Coronary artery (tissue), 2 donors: Measurements from ENCODE around the gene NDNF.

Experiments used
- DNase-seq: peaks from one replicate; pipeline ENCODE4 v3.0.0-alpha.2; 2017; ENCODE audit warnings: low spot score
- H3K27ac ChIP-seq, 2 donors: fragments of 200-600 bp; sonication (generic); one replicate each; pipeline ENCODE4 v1.5.1; 2016 to 2019
- H3K4me3 ChIP-seq: fragments of 200-600 bp; sonication (generic); 2 replicates; pipeline ENCODE4 v1.5.1; 2016; ENCODE audit warnings: mild to moderate bottlenecking, moderate library complexity
- TF ChIP-seq, protein P1 (sequence below): fragments of 200-600 bp; sonication (generic); IDR thresholded peaks from one replicate; pipeline ENCODE4 v1.5.1; 2019; ENCODE audit warnings: antibody characterized with exemption

The NDNF gene, protein sequence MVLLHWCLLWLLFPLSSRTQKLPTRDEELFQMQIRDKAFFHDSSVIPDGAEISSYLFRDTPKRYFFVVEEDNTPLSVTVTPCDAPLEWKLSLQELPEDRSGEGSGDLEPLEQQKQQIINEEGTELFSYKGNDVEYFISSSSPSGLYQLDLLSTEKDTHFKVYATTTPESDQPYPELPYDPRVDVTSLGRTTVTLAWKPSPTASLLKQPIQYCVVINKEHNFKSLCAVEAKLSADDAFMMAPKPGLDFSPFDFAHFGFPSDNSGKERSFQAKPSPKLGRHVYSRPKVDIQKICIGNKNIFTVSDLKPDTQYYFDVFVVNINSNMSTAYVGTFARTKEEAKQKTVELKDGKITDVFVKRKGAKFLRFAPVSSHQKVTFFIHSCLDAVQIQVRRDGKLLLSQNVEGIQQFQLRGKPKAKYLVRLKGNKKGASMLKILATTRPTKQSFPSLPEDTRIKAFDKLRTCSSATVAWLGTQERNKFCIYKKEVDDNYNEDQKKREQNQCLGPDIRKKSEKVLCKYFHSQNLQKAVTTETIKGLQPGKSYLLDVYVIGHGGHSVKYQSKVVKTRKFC

DNA sequence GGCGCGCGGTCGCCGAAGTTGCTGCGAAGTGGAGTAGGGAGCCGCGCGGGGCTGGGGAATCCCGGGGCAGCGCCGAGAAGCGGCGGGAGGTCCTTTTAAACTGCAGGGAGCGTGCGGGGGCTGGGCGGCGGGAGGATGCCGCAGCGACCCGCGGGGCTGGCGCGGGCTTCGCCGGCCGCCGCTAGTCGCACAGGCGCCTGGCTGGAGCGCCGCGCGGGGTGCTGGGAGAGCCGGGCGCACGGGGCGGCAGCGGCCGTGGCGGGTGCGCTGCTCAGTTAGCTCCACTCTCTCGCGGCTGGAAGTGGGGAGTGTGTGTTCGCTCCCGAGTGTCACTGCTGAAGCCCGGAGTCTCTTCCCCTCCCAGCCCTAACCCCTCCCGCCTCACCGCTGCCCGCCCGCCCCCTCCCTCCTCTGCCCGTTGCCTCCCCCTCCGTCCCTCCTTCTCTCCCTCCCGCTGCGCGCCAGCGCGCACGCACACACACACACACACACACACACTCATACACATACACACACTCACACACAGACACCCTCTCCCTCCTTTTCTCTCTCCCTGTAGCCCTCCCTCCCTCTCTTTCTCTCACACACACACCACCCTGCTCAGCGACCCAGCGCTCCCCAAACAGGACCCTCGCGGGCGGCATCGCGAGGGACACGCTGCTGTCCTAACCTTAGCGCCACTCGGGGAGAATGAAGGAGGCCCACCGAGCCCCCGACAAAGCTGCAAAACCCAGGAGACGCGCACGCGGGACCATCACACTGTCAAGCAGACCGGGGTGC, at the start of gene NDNF:
TSS of gene NDNF (minus strand) at position 312 of the 780 bp plus-strand sequence. CDS start 26,698 bp downstream, outside the sequence.
- DNase-seq: no peak
- Histone ChIP-seq H3K27ac (no peak within 1 kb of the TSS), H3K4me3 (peak within 1 kb of the TSS; percentile 84)
- TF ChIP-seq, protein P1, sequence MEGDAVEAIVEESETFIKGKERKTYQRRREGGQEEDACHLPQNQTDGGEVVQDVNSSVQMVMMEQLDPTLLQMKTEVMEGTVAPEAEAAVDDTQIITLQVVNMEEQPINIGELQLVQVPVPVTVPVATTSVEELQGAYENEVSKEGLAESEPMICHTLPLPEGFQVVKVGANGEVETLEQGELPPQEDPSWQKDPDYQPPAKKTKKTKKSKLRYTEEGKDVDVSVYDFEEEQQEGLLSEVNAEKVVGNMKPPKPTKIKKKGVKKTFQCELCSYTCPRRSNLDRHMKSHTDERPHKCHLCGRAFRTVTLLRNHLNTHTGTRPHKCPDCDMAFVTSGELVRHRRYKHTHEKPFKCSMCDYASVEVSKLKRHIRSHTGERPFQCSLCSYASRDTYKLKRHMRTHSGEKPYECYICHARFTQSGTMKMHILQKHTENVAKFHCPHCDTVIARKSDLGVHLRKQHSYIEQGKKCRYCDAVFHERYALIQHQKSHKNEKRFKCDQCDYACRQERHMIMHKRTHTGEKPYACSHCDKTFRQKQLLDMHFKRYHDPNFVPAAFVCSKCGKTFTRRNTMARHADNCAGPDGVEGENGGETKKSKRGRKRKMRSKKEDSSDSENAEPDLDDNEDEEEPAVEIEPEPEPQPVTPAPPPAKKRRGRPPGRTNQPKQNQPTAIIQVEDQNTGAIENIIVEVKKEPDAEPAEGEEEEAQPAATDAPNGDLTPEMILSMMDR: no peak

DNA sequence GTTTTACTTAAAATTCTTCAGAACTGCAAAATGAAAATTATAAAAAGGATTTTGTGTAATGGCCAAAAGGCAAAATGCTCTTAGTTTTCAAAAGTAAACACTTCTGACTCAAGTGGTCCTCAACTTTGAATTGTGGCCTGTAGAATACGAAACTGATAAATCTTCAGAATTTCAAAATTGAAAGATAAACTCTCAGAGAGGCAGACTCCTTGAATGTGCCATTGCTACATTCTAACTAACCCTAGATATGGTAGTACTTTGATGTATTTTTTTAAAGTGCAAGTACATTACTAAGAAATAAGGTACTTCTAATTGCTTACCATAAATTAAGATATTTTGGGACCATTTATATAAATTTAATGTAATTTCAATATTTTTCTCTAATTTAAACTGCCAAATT, 47.4 kb upstream of the NDNF start:
- TF ChIP-seq, protein P1: no peak

DNA sequence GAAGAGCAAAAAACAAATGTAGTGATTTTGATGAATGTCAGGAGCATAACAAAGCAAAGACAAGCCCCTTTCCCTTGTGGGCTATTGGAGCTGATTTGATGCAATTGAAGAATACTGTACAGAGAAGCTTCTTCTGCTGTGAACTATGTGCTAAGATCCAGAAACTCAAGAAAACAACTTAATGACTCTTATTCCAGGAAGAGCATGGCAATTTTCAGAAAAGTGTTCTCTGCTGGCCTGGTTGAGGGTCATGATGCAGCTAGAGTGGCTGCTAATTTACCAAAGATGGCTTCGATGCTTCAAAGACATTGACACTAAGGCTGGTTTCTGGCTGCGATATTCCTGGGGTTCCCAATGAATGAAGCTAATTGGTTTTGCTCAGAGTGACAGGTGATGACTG, 46.0 kb upstream of the NDNF start:
- DNase-seq: no peak
- TF ChIP-seq, protein P1: no peak
- Histone ChIP-seq H3K4me3 (no peak overlapping the region), H3K27ac (no peak overlapping the region)

More for the DNA sequence above, 47.4 kb upstream of the NDNF start:
- Histone ChIP-seq H3K27ac (no peak overlapping the region), H3K4me3 (no peak overlapping the region)
- no peak for DNase-seq

- no peak overlapping the region for H3K27ac ChIP-seq
- H3K4me3 ChIP-seq: no peak overlapping the region
- no peak for DNase-seq
- TF ChIP-seq, protein P1: no peak
Measured at GRCh38 chr4:121114756-121115155, 42.4 kb upstream of the NDNF start.

DNA sequence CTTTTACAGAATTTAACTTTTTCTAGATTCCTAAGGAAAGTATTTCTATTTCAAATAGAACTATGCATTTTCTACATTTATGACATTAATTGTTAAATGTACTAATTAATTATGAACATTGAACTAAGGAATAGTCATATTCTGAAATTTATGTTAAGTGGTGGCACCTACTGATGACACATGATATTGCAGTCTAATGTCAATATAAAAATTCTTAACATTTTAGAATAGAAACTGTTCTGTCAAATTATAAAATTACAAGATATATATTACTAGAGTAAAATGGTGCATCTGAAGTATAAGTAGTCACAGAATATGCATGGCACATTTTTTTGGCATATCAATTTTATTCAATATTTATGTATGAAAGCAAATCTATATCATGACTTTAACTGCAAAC, 40.2 kb upstream of the NDNF start:
- no peak for DNase-seq
- TF ChIP-seq, protein P1: peak; percentile 27
- H3K27ac ChIP-seq: no peak overlapping the region
- no peak overlapping the region for H3K4me3 ChIP-seq

DNA sequence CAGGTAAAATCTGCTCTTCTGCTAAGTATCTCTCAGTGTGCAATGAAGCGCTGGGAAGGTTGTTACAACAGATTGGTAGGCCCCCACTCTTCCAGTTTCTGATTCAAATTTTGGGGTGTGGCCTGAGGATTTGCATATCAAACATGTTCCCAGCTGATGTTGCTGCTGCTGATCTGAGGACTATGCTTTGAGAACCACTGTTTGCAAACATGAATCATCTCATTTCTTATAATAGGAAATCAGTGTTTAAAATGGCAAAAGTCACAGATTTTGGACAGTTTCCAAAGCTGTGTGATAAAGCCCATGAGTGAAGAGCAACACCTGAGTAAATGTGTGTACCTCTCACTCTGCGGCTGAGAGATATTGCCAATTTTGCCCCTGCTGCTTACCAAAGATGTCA, 36.2 kb upstream of the NDNF start:
- TF ChIP-seq, protein P1: no peak
- Histone ChIP-seq H3K27ac (no peak overlapping the region), H3K4me3 (no peak overlapping the region)
- no peak for DNase-seq
